Right lobe of liver (tissue), 6 donors: ENCODE measurements around the gene RNF208. TPM values are rescaled to one million over a fixed set of nuclear protein-coding genes. Genes with fewer than 3 reads are reported as not detected.
A peak's percentile ranks its signal among the peaks of the same experiment; 100 is the strongest.

Experiments
- ATAC-seq, 4 donors: fragments of 200-7000 bp; cut with Tn5 transposase; one replicate each; pipeline ENCODE4 v1.9.1; 2020; ENCODE audit warnings: mild to moderate bottlenecking in 4 of 4, moderate library complexity in 4 of 4
- DNase-seq, 3 donors: peaks; one replicate each; pipeline ENCODE4 v3.0.0-alpha.2; 2020
- H3K27ac ChIP-seq, 3 donors: fragments of 200-600 bp; one replicate each; pipeline ENCODE4 v1.8.0; 2022
- H3K27me3 ChIP-seq, 2 donors: fragments of 200-600 bp; one replicate each; pipeline ENCODE4 v1.8.0; 2022
- H3K36me3 ChIP-seq, 4 donors: fragments of 200-600 bp; sonication (generic) in 1 of 4; one replicate each; pipeline versions ENCODE4 v1.5.1 to v1.8.0; 2017 to 2022; ENCODE audit warnings: control low read depth in 1 of 4
- H3K4me1 ChIP-seq, 4 donors: fragments of 200-600 bp; sonication (generic) in 1 of 4; one replicate each; pipeline versions ENCODE4 v1.5.1 to v1.8.0; 2017 to 2022; ENCODE audit warnings: control low read depth in 1 of 4
- H3K4me3 ChIP-seq, 3 donors: fragments of 200-600 bp; one replicate each; pipeline ENCODE4 v1.8.0; 2022
- H3K9me3 ChIP-seq, 4 donors: fragments of 200-600 bp; sonication (generic) in 1 of 4; one replicate each; pipeline versions ENCODE4 v1.5.1 to v1.8.0; 2017 to 2022; ENCODE audit warnings: control low read depth in 1 of 4
- POLR2A ChIP-seq: fragments of 450-650 bp; IDR thresholded peaks from one replicate; pipeline ENCODE4 v1.6.1; 2017; ENCODE audit warnings: antibody characterized with exemption, mild to moderate bottlenecking
- WGBS: methylation state at CpG from one replicate; pipeline ENCODE4 v1.1.6; 2018; ENCODE audit warnings: low coverage, low lambda C conversion rate; ENCODE audit not compliant: insufficient coverage; ENCODE audit errors: missing lambda C conversion rate; 5-methylcytosine and 5-hydroxymethylcytosine counted together
- intact Hi-C, 2 donors: fragments of 100-400 bp; cut with DNase I; formaldehyde crosslinking; loops; one replicate each; pipeline versions ENCODE4 v1.11.2 to v1.14.1; 2022
- total RNA-seq, 6 experiments: library from RNA; depleted of rRNA in 2 of 6; stranded (reverse); fragments of >200 nt in 2 of 6; fragmentation: NEBNext Ultra II Directional in 3 of 6; extraction: Animal tissue kit (Norgen Biotek cat#: 25700) in 3 of 6; gene quantifications; one replicate each; pipeline versions ENCODE4 v1.1.0 to v1.2.4, GENCODE V29; 2016 to 2023
- TF ChIP-seq, protein P1 (sequence below), 4 donors: fragments of 200-600 bp in 3 of 4; fragments of 450-650 bp in 1 of 4; IDR thresholded peaks; one replicate each; pipeline versions ENCODE4 v1.5.1 to v1.8.0; 2016 to 2022; ENCODE audit warnings: antibody characterized with exemption in 4 of 4, mild to moderate bottlenecking in 2 of 4
- donor health status: DM: no; HTN: yes; CAD: no.
- donor health status: DM: no; HTN: no; CAD: no.
- donor health status: DM: no; HTN: no; CAD: no.
- donor health status: DM: no; HTN: yes; CAD: no.
- donor health status: DM: no; HTN: yes; CAD: no.

The RNF208 gene
- total RNA-seq, 6 experiments from 2014 or later, result 3.5 to 12.2 (median 4.5) TPM

DNA sequence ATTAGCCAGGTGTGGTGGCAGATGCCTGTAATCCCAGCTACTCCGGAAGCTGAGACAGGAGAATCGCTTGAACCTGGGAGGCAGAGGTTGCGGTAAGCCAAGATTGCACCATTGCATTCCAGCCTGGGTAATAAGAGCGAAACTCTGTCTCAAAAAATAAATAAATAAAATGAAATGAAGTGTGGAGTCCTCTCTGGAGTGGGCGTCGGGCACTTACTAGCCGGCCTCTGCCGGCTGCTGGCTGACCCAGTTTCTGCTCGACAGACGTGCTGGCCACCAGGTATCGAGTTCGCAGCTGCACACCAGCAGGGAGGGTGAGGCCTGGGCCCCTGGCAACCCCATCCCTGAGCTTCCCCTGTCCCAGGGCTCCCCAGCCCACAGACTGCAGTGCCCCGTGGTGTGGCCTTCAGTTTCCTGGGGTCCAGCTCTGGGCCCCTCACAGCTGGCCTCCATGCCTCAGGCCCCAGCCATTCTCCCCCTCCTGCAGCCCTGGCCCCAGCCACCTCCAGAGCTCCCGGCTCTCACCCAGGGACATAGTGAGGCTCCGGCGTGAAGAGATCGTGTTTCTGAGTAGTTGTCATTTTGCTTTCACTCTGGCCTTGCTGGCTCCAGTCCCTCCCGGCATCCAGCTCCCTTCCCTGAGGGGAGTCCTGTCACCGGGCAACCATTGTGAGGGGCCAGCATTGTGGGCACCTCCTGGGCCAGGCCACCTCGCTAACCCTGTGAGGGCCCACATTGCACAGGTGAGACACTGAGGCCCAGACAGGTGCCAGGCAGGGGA, 25.3 kb upstream of the RNF208 start:
- Histone ChIP-seq H3K4me3 (no peak overlapping the region), H3K27me3 (no peaks in the 10 kb centered on the region), H3K36me3 (peaks cover 0 to 11% (median 6%) of the 10 kb centered on the region in 4 donors), H3K4me1 (peaks cover 0 to 8% (median 6%) of the 10 kb centered on the region in 4 donors), H3K27ac (no peak overlapping the region), H3K9me3 (no peaks in the 10 kb centered on the region)
- TF ChIP-seq POLR2A, result no peak
- TF ChIP-seq, protein P1, sequence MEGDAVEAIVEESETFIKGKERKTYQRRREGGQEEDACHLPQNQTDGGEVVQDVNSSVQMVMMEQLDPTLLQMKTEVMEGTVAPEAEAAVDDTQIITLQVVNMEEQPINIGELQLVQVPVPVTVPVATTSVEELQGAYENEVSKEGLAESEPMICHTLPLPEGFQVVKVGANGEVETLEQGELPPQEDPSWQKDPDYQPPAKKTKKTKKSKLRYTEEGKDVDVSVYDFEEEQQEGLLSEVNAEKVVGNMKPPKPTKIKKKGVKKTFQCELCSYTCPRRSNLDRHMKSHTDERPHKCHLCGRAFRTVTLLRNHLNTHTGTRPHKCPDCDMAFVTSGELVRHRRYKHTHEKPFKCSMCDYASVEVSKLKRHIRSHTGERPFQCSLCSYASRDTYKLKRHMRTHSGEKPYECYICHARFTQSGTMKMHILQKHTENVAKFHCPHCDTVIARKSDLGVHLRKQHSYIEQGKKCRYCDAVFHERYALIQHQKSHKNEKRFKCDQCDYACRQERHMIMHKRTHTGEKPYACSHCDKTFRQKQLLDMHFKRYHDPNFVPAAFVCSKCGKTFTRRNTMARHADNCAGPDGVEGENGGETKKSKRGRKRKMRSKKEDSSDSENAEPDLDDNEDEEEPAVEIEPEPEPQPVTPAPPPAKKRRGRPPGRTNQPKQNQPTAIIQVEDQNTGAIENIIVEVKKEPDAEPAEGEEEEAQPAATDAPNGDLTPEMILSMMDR (IDR thresholded peaks at IDR 0.05), result no peak
- intact Hi-C loops, result no loop called here
- ATAC-seq, result peak in 1 of 4 donors; percentile 36
- no peak for DNase-seq
- WGBS, result 42% methylated on average over 8 of the region's 20 CpGs

DNA sequence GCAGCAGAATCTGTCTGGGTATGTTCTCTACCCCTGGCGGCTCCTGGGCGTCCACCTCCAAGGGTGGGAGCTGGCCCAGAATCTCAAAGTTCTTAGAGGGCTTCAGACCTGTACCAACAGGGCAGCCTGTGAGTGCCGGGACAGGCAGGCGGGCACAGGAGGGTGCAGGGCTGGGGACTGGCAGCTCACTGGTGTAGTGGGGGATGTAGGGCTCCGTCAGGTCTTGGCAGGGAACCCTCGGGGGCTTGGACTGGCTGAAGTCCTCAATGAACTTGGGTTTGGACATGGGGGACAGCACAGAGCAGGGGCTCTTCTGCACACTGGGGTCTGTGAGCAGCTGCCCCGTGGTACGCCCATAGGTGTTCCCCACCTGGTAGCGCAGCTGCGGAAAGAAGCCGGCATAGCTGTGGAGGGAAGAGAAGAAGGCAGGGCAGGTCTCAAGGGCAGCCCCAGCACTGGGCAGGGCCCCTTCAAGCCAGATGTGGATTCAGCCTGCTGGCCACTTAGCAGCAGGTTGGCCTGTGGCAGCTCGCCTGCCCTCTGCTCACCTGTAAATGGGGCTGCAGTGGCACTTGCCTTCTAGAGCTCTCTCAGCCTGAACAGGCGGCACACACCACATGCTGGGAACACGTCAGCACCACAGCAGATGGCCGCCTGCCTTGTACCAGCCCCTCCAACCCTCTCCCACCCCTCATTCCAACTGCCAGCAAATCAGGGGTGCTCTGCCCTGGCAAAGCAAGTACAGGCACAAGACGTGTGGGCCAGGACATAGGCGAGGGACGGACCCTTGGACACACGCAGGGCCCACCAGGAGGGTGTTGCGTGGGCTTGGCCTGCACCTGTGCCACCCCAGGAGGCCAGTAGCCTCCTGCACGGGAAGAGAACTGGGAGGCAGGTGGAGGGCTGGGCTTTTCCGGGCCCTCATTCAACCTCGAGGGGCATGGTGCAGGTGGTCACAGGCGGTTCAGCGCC, 23.7 kb upstream of the RNF208 start:
- Histone ChIP-seq H3K27me3 (no peaks in the 10 kb centered on the region), H3K9me3 (no peaks in the 10 kb centered on the region), H3K4me3 (no peak overlapping the region), H3K27ac (no peak overlapping the region), H3K36me3 (peaks cover 0 to 13% (median 8%) of the 10 kb centered on the region in 4 donors), H3K4me1 (peaks cover 0 to 12% (median 8%) of the 10 kb centered on the region in 4 donors)
- no peak for DNase-seq
- intact Hi-C loops, result no loop called here
- ATAC-seq, result no peak
- whole genome bisulfite sequencing, result 89% methylated on average over 5 of the region's 25 CpGs
- no peak for TF ChIP-seq POLR2A
- TF ChIP-seq, protein P1 (IDR thresholded peaks at IDR 0.05), result no peak

DNA sequence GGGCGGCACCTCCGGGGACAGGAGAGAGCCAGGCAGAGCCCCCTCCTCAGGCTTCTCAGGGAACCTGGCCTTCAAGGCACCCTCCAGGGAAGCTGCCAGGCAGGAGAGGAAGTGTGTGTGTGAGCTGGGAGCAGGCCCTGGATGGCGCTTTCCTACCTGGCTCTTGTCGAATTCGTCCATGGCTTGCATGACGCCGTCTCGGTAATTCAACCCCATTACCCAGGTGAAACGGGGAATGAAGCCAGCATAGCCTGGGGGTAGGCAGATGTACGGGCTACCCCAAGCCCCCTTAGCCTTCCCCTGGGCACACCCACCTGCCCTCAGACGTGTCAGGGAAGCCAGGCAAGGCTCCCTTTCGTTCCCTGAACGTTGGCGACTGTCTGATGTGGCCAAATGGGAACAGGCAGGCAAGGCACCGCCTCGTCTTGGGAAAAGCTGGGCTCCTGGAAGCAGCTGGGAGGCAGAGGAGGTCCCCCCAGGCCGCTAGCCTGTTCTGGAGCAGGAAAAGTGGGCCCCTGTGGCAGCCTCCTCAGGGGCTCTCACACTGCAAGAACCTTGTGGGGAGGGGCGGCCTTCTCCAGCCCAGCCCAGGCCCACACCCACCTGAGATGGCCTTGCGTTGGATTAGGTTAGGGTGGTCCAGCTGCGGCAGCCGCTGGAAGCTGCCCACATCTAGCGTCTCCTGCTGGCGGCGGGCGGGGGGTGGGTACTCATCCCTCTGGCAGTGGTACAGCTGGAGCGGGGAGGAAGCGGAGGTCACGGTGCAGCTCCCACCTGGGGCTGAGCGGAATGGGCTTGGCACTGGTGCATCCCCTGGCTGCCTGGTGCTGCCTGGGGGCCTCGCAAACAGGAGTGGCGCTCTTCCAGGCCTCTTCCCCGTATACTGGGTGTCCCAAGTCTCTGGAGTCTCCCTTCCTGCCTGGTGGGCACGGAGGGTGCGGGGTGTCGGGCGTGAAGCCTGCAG, 22.7 kb upstream of the RNF208 start:
- ATAC-seq (no peak), DNase-seq (no peak)
- Histone ChIP-seq H3K27me3 (no peaks in the 10 kb centered on the region), H3K27ac (no peak overlapping the region), H3K4me3 (no peak overlapping the region), H3K4me1 (peaks cover 0 to 16% (median 8%) of the 10 kb centered on the region in 4 donors), H3K9me3 (no peaks in the 10 kb centered on the region), H3K36me3 (peaks cover 0 to 13% (median 8%) of the 10 kb centered on the region in 4 donors)
- intact Hi-C loops, result no loop called here
- no peak for TF ChIP-seq POLR2A
- TF ChIP-seq, protein P1 (IDR thresholded peaks at IDR 0.05), result no peak
- WGBS, result 80% methylated on average over 6 of the region's 36 CpGs
